ENCODE data around the gene PPP2R5C. TPM values are rescaled to one million over a fixed set of nuclear protein-coding genes. Genes with fewer than 3 reads are reported as not detected.

PPP2R5C gene
- total RNA-seq, 4 donors from 2014 or later = 63.3 to 113 (median 75.9) TPM

GRCh38 chr14:101774006-101774795, 12.7 kb downstream of the PPP2R5C start:
- DNase-seq (ENCODE audit: low spot score in 2 of 2) = no peak
- no peak for TF ChIP-seq POLR2A (IDR thresholded peaks at IDR 0.05)
- no peak for TF ChIP-seq EP300 (IDR thresholded peaks at IDR 0.05)
- TF ChIP-seq CTCF (IDR thresholded peaks at IDR 0.05) = no peak
- H3K4me3 ChIP-seq = no peak overlapping the region
- H3K4me1 ChIP-seq = peaks cover 0 to 36% (median 0%) of the 10 kb centered on the region in 4 donors
- H3K27ac ChIP-seq = peak overlapping the region in 2 of 4 donors; percentile 39 to 57
- WGBS, 2 donors = 62 to 63% methylated on average over 7 of the region's 7 CpGs
- no peaks in the 10 kb centered on the region for H3K27me3 ChIP-seq
- no peaks in the 10 kb centered on the region for H3K9me3 ChIP-seq
- no peaks in the 10 kb centered on the region for H3K36me3 ChIP-seq

GRCh38 chr14:101774814-101775213, 13.3 kb downstream of the PPP2R5C start:
- DNase-seq (ENCODE audit: low spot score in 2 of 2) = no peak
- no peaks in the 10 kb centered on the region for H3K9me3 ChIP-seq
- no peaks in the 10 kb centered on the region for H3K36me3 ChIP-seq
- H3K27ac ChIP-seq = peak overlapping the region in 2 of 4 donors; percentile 39 to 57
- TF ChIP-seq POLR2A (IDR thresholded peaks at IDR 0.05) (no peak), EP300 (IDR thresholded peaks at IDR 0.05) (no peak), CTCF (IDR thresholded peaks at IDR 0.05) (no peak)
- H3K4me1 ChIP-seq = peaks cover 0 to 36% (median 0%) of the 10 kb centered on the region in 4 donors
- 71 to 76% methylated on average over 8 of the region's 8 CpGs for WGBS, 2 donors
- no peak overlapping the region for H3K4me3 ChIP-seq
- no peaks in the 10 kb centered on the region for H3K27me3 ChIP-seq

GRCh38 chr14:101775826-101776225, 14.3 kb downstream of the PPP2R5C start:
- H3K4me3 ChIP-seq = no peak overlapping the region
- WGBS, 2 donors = 60 to 61% methylated on average over 10 of the region's 10 CpGs
- TF ChIP-seq CTCF (IDR thresholded peaks at IDR 0.05) (no peak), POLR2A (IDR thresholded peaks at IDR 0.05) (no peak)
- no peaks in the 10 kb centered on the region for H3K36me3 ChIP-seq
- no peaks in the 10 kb centered on the region for H3K27me3 ChIP-seq
- no peak for DNase-seq (ENCODE audit: low spot score in 2 of 2)
- peaks cover 0 to 37% (median 5%) of the 10 kb centered on the region in 4 donors for H3K4me1 ChIP-seq
- H3K9me3 ChIP-seq = no peaks in the 10 kb centered on the region
- peak overlapping the region in 1 of 4 donors; percentile 7 for H3K27ac ChIP-seq

GRCh38 chr14:101776344-101776743, 14.8 kb downstream of the PPP2R5C start:
- no peak for DNase-seq (ENCODE audit: low spot score in 2 of 2)
- TF ChIP-seq CTCF (IDR thresholded peaks at IDR 0.05) (no peak), POLR2A (IDR thresholded peaks at IDR 0.05) (no peak), EP300 (IDR thresholded peaks at IDR 0.05) (no peak)
- no peaks in the 10 kb centered on the region for H3K27me3 ChIP-seq
- no peaks in the 10 kb centered on the region for H3K9me3 ChIP-seq
- WGBS, 2 donors = 90 to 92% methylated on average over 6 of the region's 6 CpGs
- no peak overlapping the region for H3K4me3 ChIP-seq
- no peak overlapping the region for H3K27ac ChIP-seq
- H3K36me3 ChIP-seq = no peaks in the 10 kb centered on the region
- H3K4me1 ChIP-seq = peaks cover 0 to 37% (median 10%) of the 10 kb centered on the region in 4 donors

GRCh38 chr14:101780390-101780789, 18.9 kb downstream of the PPP2R5C start:
- WGBS, 2 donors = 67 to 72% methylated on average over 11 of the region's 11 CpGs
- H3K4me1 ChIP-seq = peaks cover 0 to 26% (median 11%) of the 10 kb centered on the region in 4 donors
- no peak for TF ChIP-seq CTCF (IDR thresholded peaks at IDR 0.05)
- TF ChIP-seq EP300 (IDR thresholded peaks at IDR 0.05) = no peak
- no peak overlapping the region for H3K27ac ChIP-seq
- no peaks in the 10 kb centered on the region for H3K27me3 ChIP-seq
- no peaks in the 10 kb centered on the region for H3K36me3 ChIP-seq
- no peak for DNase-seq (ENCODE audit: low spot score in 2 of 2)
- H3K9me3 ChIP-seq = no peaks in the 10 kb centered on the region
- no peak overlapping the region for H3K4me3 ChIP-seq

All from tibial nerve (tissue), 4 donors.